H1 (cell line): ENCODE measurements around the gene SAMD14. TPM values are rescaled to one million over a fixed set of nuclear protein-coding genes. Genes with fewer than 3 reads are reported as not detected.

Source experiments
- BACH1 ChIP-seq: IDR thresholded peaks from 2 replicates; pipeline ENCODE4 v1.6.1; 2012; ENCODE audit warnings: low read length, improper control_type of control experiment
- BRCA1 ChIP-seq: IDR thresholded peaks from 2 replicates; pipeline ENCODE4 v1.6.1; 2012; ENCODE audit warnings: low read depth, low read length, improper control_type of control experiment
- JUND ChIP-seq: IDR thresholded peaks from 2 replicates; pipeline ENCODE4 v1.6.1; 2011; ENCODE audit warnings: mild to moderate bottlenecking, improper control_type of control experiment, low read length
- KDM4A ChIP-seq: IDR thresholded peaks from one replicate; pipeline ENCODE4 v1.7.1; 2012; ENCODE audit warnings: low read depth, mild to moderate bottlenecking, moderate library complexity, low read length, inconsistent platforms; ENCODE audit not compliant: severe bottlenecking
- polyA plus RNA-seq, 7 experiments: library from polyadenylated mRNA; depleted of rRNA in 3 of 7; stranded (reverse) in 5 of 7; unstranded in 2 of 7; fragments of >200 nt in 5 of 7; fragments of 200-250 nt in 2 of 7; gene quantifications; 1 replicate in 5 of 7; 2 replicates in 1 of 7; 4 replicates in 1 of 7; pipeline versions ENCODE4 v1.2.1 to v1.2.3, GENCODE V29; 2011 to 2013; ENCODE audit warnings: missing spikeins in 2 of 7, mixed read lengths in 2 of 7
- total RNA-seq: library from RNA; stranded (reverse); fragmentation: NEBNext Ultra II Directional; extraction: Animal tissue kit (Norgen Biotek cat#: 25700); gene quantifications from 2 replicates; pipeline ENCODE4 v1.2.1, GENCODE V29; 2021
- TF ChIP-seq, protein P1 (sequence below): IDR thresholded peaks from 2 replicates; pipeline ENCODE4 v1.6.1; 2012; ENCODE audit warnings: inconsistent platforms

Gene SAMD14
- total and polyA plus RNA-seq, 2 of the 8 experiments (the other 6 are each of a cell fraction or from before 2014, with no cell fraction given) = 5.7 to 5.8 TPM

DNA sequence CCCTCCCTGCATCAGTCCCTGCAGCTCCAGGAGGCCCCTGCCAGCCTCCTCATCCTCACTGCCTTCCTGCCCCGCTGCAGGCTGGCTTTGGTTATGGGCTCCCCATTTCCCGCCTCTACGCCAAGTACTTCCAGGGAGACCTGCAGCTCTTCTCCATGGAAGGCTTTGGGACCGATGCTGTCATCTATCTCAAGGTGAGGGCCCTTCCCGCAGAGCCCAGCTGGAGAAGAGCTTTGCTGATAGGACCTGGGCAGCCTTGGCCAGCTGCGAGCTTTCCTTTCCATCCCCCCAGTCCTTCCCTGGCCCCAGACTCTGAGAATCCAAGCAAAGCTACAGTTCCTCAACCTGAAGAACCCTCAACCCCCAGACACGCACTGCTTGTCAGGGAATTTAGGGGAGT, 20.8 kb downstream of the SAMD14 start (continued):
- TF ChIP-seq BRCA1 = no peak
- TF ChIP-seq KDM4A = no peak
- no peak for TF ChIP-seq BACH1
- TF ChIP-seq, protein P1, sequence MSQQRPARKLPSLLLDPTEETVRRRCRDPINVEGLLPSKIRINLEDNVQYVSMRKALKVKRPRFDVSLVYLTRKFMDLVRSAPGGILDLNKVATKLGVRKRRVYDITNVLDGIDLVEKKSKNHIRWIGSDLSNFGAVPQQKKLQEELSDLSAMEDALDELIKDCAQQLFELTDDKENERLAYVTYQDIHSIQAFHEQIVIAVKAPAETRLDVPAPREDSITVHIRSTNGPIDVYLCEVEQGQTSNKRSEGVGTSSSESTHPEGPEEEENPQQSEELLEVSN = no peak
- TF ChIP-seq JUND = no peak
